MCF 10A (cell line): ENCODE data around the gene RIMS1. TPM values are rescaled to one million over a fixed set of nuclear protein-coding genes. Genes with fewer than 3 reads are reported as not detected.
"Not testable (repeated sequence)": the region's sequence is repeated elsewhere in the genome, so short reads cannot be mapped to it uniquely, and the experiment has no call there.

ENCODE experiments used
- BruUV-seq: library from RNA; stranded (reverse); fragments of 400-500 nt; replicated peaks from 2 replicates; lab custom pipeline; 2021; lab: Mats Ljungman, UMichigan
- CTCF ChIA-PET: fragments of 300-600 bp; sonication (Branson Sonifier 250); formaldehyde crosslinking; extraction: SDS; loops from one replicate; lab custom pipeline; 2021; ENCODE audit warnings: antibody characterized with exemption, inconsistent platforms; lab: Yijun Ruan, JAX
- POLR2A ChIA-PET: fragments of 300-600, 350-650 bp; sonication (Branson Sonifier 250); formaldehyde crosslinking; extraction: SDS; loops from one replicate; lab custom pipeline; 2020; ENCODE audit warnings: antibody characterized with exemption, inconsistent platforms; lab: Yijun Ruan, JAX
- DNase-seq: peaks from one replicate; pipeline ENCODE4 v3.0.0-alpha.2; 2018; ENCODE audit not compliant: unreplicated experiment
- H3K27ac Mint-ChIP-seq: one replicate; pipeline ENCODE4 v1.8.0; 2022; ENCODE audit warnings: mild to moderate bottlenecking, low read depth, mixed read lengths; ENCODE audit not compliant: unreplicated experiment
- H3K27me3 Mint-ChIP-seq: one replicate; pipeline ENCODE4 v1.8.0; 2022; ENCODE audit warnings: mixed read lengths; ENCODE audit not compliant: insufficient read depth, unreplicated experiment
- H3K36me3 Mint-ChIP-seq: one replicate; pipeline ENCODE4 v1.8.0; 2022; ENCODE audit warnings: mild to moderate bottlenecking, moderate library complexity, mixed read lengths; ENCODE audit not compliant: insufficient read depth, unreplicated experiment
- H3K4me1 Mint-ChIP-seq: one replicate; pipeline ENCODE4 v1.8.0; 2022; ENCODE audit warnings: mixed read lengths; ENCODE audit not compliant: insufficient read depth, unreplicated experiment
- H3K4me3 Mint-ChIP-seq: one replicate; pipeline ENCODE4 v1.8.0; 2022; ENCODE audit warnings: mild to moderate bottlenecking, moderate library complexity, mixed read lengths; ENCODE audit not compliant: unreplicated experiment
- H3K9me3 Mint-ChIP-seq: one replicate; pipeline ENCODE4 v1.8.0; 2022; ENCODE audit warnings: mixed read lengths; ENCODE audit not compliant: unreplicated experiment
- CTCF ChIP-seq: fragments of 200-600 bp; IDR thresholded peaks from one replicate; pipeline ENCODE4 v1.8.0; 2022; ENCODE audit warnings: antibody characterized with exemption, mild to moderate bottlenecking; ENCODE audit not compliant: unreplicated experiment
- intact Hi-C: fragments of 100-400 bp; cut with micrococcal nuclease; formaldehyde crosslinking; loops from 2 replicates; pipeline ENCODE4 v1.14.1; 2022
- total RNA-seq: library from RNA; stranded (reverse); gene quantifications from 2 replicates; pipeline ENCODE4 v1.2.3, GENCODE V29; 2022

The RIMS1 gene
- total RNA-seq, 1 experiment from 2014 or later = not detected

DNA sequence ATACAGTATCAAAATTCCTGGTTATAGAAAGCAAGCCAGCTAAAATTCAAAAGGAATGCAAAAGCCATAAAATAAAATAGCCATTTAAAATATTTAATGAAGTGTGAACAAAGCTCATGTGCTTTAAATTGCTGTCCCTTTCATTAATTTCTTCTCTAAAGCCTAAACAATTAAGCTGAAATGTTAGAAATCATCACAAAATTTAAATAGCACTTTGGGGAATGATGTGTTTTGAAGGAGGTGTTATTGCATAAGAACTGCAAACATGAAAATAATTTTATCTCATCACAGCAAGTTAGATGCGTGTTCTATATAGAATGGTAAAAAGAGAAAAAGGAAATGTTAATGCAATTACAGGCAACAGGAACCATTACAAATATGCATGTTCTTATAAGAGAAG is 111.0 kb downstream of the RIMS1 start:
- DNase-seq = no peak
- no TSS peak for BruUV-seq
- no peak overlapping the region for H3K27ac Mint-ChIP-seq
- H3K9me3 Mint-ChIP-seq = peaks cover 6% of the 10 kb centered on the region
- intact Hi-C loops = no loop called here
- POLR2A ChIA-PET = no interaction called here
- no peak overlapping the region for H3K4me3 Mint-ChIP-seq
- no peak for TF ChIP-seq CTCF
- no peaks in the 10 kb centered on the region for H3K4me1 Mint-ChIP-seq
- no peaks in the 10 kb centered on the region for H3K36me3 Mint-ChIP-seq
- peaks cover 75% of the 10 kb centered on the region for H3K27me3 Mint-ChIP-seq
- CTCF ChIA-PET = interaction anchor here (0.7 kb wide), 1 partner anchor 470 kb away, joined by 3 read pairs; no protein-coding TSS in a partner anchor

DNA sequence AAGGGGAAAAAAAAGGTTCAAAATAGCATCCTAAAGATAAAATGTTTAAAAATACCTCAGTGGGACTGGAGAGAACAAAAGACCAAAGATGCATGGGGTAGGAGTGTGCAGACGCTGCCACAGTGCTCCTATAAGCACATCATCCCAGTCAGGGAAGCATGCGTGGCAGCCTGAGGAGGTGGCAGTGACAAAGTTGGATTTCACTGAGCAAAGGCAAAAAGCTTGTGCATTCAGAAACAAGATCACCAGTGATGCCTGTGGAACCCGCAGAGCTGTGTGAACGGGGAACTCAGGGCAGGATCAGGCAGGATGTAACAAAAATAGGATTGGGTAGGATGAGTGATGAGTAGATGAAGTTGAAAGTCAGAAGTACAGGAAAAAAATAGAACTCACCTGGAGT is 116.1 kb downstream of the RIMS1 start:
- Mint-ChIP-seq H3K9me3 (no peaks in the 10 kb centered on the region), H3K4me3 (no peak overlapping the region), H3K36me3 (no peaks in the 10 kb centered on the region), H3K4me1 (no peaks in the 10 kb centered on the region), H3K27ac (no peak overlapping the region), H3K27me3 (peaks cover 48% of the 10 kb centered on the region)
- ChIA-PET CTCF (no interaction called here), POLR2A (no interaction called here)
- intact Hi-C loops = no loop called here
- no peak for TF ChIP-seq CTCF
- no peak for DNase-seq
- BruUV-seq = no TSS peak

GRCh38 chr6:72006591-72006990 is 120.2 kb downstream of the RIMS1 start:
- H3K4me1 Mint-ChIP-seq, intact Hi-C loops, DNase-seq, H3K9me3 Mint-ChIP-seq, BruUV-seq, H3K36me3 Mint-ChIP-seq, POLR2A ChIA-PET, H3K27ac Mint-ChIP-seq, H3K4me3 Mint-ChIP-seq: not testable (repeated sequence)
- peaks cover 18% of the 10 kb centered on the region for H3K27me3 Mint-ChIP-seq
- CTCF ChIA-PET = interaction anchor here (0.5 to 1.2 kb wide), 2 partner anchors 80 to 498 kb away, joined by 3 read pairs; no protein-coding TSS in a partner anchor

GRCh38 chr6:72022830-72023229 is 136.5 kb downstream of the RIMS1 start:
- no peaks in the 10 kb centered on the region for H3K36me3 Mint-ChIP-seq
- peaks cover 49% of the 10 kb centered on the region for H3K27me3 Mint-ChIP-seq
- no peak overlapping the region for H3K4me3 Mint-ChIP-seq
- H3K27ac Mint-ChIP-seq = no peak overlapping the region
- no peaks in the 10 kb centered on the region for H3K4me1 Mint-ChIP-seq
- H3K9me3 Mint-ChIP-seq = no peaks in the 10 kb centered on the region
- ChIA-PET POLR2A (no interaction called here), CTCF (no interaction called here)
- no peak for DNase-seq
- intact Hi-C loops = no loop called here
- TF ChIP-seq CTCF = no peak
- no TSS peak for BruUV-seq

DNA sequence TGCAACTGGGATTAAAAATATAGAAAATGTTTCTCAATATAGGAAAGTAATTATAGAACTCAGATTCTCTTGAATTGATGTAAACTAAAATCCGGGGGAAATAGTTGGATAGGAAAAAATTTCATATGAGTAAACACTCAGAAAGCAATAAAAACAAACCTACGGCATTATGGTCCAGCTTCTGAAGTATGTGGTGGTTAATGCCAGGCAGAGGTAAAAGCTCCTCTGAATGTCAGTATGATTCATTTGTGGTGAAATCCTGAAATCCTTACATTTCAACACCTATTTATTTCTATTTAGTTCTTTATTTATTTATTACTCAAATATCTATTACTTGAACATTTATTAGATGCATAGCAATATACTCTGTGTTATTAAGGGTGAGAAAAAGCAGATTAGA is 145.1 kb downstream of the RIMS1 start:
- BruUV-seq = no TSS peak
- TF ChIP-seq CTCF = no peak
- peaks cover 6% of the 10 kb centered on the region for H3K4me1 Mint-ChIP-seq
- no peaks in the 10 kb centered on the region for H3K9me3 Mint-ChIP-seq
- intact Hi-C loops = no loop called here
- DNase-seq = no peak
- peaks cover 31% of the 10 kb centered on the region for H3K27me3 Mint-ChIP-seq
- H3K36me3 Mint-ChIP-seq = no peaks in the 10 kb centered on the region
- no peak overlapping the region for H3K4me3 Mint-ChIP-seq
- H3K27ac Mint-ChIP-seq = no peak overlapping the region
- ChIA-PET CTCF (no interaction called here), POLR2A (interaction anchor here (0.7 kb wide), 1 partner anchor 594 kb away, joined by 3 read pairs; no protein-coding TSS in a partner anchor)
